ENCODE results near the gene SPR. TPM values are rescaled to one million over a fixed set of nuclear protein-coding genes. Genes with fewer than 3 reads are reported as not detected.
"Not testable (repeated sequence)": the region's sequence is repeated elsewhere in the genome, so short reads cannot be mapped to it uniquely, and the experiment has no call there.

Gene SPR
- total RNA-seq, 1 donor from 2014 or later = 0.98 TPM

DNA sequence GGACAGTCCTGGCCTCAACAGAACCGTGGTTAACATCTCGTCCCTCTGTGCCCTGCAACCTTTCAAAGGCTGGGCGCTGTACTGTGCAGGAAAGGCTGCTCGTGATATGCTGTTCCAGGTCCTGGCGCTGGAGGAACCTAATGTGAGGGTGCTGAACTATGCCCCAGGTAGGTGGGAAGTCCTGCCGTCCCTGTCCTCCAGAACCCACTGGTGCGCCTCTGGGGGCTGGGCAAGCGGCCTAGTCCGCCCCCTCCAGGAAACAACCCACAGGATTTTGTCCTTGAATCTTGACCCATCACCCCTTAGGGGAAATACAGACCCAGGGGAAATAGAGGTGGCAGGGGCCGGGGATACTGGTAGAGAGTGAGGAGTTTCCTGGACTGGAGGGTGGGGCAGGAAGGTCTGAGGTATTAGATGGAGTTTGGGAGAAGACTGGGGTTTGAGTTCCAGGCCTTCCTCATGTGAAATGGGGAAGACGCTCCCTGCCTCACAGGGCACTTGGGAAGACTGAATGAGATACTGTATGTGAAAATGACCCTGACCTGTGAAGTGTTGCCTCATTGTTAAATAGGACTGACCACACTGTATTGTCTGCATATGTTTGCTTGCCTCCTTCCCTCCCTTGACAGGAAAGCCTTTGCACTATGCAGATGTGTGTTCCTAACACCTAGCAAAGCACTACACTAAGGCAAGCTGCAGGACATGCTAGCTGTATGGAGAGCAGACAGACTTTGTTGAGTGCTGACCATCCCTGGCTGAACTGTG, 1.4 kb downstream of the SPR start:
- intact Hi-C loops (cut with micrococcal nuclease) = loop anchor here (10.0 kb wide), 1 partner anchor 406 kb away; the partner anchor contains the start of gene EGR4

DNA sequence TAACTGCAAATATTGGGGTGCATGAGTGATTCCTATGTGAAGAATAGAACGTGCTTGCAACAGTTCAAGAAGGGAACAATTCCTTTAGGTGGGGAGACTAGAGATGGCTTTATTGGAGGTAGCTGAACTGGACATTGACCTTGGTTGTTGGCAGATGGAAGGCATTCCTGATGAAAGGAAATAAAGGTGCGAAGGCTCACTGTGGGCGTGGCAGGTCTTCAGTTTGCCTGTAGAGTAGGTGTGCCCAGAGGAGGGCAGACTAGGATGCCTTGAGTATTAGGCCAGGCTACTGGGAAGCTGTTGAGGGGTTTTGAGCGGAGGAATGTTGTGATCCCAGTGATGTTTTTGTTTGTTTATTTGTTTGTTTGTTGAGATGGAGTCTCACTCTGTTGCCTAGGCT, 2.8 kb downstream of the SPR start:
- intact Hi-C loops (cut with micrococcal nuclease) = loop anchor here (10.0 kb wide), 1 partner anchor 405 kb away; the partner anchor contains the start of gene EGR4

DNA sequence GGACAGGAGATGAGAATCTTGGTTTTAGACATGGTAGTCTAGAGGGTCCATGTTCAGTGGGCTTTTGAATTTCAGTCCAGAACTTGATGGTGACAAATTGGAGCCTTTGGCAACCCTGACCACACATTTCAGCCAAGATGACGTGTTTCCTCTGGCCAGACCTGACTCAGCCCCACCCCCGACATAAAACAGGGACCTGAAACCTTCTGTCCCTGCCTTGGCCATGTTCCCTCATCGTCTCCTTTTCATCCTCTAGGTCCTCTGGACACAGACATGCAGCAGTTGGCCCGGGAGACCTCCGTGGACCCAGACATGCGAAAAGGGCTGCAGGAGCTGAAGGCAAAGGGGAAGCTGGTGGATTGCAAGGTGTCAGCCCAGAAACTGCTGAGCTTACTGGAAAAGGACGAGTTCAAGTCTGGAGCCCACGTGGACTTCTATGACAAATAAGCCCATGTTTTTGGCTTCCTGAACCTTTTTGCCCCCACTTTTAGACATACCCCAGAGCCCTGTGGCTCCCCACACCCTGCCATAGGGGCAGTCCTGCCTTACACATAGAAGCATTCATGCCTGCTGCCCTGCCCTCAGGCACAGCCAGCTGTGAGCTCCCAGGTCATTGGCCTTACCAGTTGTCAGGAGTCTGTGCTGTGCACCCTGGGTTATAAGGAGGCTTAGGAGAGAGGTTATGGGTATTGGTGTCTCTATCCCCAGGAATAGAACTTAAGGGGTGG, 4.0 kb downstream of the SPR start:
- intact Hi-C loops (cut with micrococcal nuclease) = no loop called here

DNA sequence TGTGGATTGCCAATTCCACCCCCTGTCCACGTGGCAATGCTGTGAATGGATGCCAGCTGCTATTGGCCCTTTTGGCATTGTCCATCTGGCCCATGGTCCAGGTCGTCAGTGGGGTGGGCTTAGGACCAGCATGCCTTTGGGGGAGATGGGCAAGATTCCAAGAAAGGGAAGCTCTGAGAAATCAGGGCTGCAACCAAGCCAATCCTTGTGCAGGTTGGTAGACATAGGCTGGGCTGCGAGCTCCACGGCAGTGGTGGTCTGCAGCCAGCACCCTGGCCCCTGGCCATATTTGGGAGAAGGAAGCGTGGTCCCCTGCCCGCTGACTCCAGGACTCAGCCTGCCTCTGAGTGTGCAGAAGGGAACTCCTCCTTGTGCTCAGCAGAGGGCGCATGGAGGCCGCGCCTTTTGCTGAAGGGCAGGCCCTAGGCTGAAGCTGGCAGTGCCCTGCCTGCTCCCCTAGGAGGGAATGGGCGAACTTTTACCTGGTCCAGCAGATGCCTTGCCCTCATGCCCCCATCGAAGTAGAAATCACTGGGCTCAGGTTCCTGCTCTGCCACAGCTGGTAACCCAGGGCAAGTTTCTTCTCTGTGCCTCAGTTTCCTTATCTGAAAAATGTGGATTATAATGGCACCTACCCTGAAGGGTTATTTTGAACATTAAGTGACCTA, 5.4 kb downstream of the SPR start:
- intact Hi-C loops (cut with micrococcal nuclease) = loop anchor here (1.0 kb wide), 5 partner anchors 81 to 320 kb away; partner anchors contain the start of gene SFXN5

DNA sequence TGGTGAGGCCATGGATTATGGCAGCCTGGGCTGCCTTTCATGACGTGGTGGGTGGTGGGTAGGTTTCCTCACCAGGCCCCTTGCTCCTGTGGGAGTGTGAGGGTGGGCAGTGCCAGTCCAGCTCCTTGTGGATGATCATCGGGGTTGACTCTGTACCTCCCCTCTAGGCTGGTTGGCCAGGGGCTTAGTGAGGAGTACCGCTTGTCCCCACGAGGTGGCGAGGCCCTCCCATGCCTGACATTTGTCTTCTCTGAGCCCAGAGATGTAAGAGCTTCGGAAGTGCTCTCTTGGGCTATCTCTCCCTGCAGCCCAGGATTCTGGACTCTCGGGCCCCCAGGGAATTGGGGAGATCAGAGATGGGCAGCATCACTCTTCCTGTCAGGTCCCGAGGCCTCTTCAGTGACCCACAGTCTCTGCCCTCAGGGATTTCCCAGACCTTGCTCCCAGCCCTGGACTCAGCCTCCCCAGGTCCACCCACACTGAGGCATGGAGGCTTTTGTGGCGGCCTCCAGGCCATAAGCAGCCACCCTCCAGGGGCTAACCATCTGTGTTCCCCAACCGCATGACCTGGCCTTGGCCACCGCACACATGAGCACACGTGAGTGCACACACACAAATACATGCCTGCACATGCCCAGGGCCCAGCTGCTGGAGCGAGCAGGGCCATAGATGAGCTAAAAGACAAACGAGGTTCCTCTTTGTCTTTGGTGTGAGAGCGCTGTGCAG, 6.5 kb downstream of the SPR start:
- intact Hi-C loops (cut with micrococcal nuclease) = no loop called here

DNA sequence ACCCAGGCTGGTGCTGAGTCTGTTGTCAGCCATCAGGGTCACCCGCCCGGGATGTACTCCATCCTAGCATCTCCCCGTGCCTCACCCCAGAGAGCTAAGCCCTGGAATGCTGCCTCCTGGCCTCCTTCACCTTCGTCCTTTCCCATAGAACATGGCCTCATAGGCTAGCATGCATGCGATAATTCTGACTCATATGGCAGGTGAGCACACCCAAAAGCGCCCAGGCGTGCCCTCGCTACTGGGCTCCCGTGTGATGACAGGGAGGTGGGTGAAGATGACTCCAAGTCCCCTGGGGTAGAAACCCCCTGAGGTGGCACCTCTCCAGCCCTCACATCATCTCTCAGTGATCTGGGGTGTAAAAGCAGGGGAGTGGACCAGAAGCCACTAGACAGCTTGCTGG, 7.3 kb downstream of the SPR start:
- intact Hi-C loops (cut with micrococcal nuclease) = no loop called here

DNA sequence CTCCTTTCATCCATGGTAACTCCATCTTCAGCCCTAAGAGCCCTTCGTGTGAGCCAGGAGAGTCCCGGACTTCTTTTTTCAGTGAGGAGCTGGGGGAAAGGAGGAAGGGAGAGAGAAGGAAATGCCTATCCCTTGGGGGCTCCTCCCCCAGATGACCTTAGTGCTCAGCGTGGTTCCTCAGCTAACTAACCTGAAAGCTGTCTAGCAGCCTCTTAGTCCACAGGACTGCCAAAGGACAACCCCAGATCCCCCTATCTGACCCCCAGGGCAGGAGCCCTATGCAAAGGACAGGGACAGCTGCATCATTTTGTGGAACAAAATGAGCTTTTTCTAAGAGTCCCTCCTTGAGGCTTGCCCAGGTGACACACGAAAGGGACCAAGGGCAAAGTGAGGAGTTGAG, 7.9 kb downstream of the SPR start:
- intact Hi-C loops (cut with micrococcal nuclease) = no loop called here

DNA sequence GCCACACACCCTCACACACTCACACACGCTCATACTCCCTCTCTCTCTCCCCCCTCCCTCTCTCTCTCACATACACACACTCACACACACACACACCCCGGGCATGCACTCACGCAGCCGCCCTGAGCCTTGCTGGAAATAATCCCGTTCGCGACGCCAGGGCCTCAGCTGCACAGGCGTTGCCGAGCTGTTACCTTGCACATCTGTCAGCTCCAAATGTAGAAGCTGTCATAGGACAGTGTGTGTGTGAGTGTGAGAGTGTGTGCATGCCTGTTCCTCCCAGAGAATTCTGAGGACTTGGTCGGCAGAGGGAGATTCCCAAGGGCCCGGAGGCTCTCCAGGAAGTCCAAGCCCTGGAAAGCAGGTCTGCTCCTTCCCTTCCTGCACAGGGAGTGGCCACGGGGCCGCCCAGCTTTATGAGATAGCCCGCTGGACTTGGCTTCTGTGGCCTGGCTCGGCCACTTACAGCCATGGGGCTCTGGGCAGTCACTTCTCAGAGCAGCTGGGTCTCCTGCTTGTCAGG, 8.6 kb downstream of the SPR start:
- intact Hi-C loops (cut with micrococcal nuclease) = no loop called here

DNA sequence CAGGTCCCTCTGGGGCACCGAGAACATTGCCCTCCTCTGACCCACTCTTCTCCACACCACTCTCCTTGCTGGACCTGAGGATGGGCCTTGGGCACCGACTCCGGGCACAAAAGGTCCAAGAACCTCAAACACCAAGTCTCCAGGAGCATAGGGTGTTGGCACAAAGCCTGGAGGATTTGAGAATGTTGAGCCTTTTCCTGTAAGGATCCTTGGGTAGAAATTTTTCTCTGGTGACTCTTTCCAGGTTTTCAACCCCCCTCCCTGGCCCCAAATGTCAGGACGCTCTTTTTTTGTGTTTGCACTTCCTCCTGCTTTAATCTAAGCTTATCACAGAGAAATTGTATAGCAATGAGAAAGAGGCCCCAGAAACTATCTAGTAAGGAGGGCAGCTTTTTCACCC, 9.2 kb downstream of the SPR start:
- intact Hi-C loops (cut with micrococcal nuclease) = no loop called here

DNA sequence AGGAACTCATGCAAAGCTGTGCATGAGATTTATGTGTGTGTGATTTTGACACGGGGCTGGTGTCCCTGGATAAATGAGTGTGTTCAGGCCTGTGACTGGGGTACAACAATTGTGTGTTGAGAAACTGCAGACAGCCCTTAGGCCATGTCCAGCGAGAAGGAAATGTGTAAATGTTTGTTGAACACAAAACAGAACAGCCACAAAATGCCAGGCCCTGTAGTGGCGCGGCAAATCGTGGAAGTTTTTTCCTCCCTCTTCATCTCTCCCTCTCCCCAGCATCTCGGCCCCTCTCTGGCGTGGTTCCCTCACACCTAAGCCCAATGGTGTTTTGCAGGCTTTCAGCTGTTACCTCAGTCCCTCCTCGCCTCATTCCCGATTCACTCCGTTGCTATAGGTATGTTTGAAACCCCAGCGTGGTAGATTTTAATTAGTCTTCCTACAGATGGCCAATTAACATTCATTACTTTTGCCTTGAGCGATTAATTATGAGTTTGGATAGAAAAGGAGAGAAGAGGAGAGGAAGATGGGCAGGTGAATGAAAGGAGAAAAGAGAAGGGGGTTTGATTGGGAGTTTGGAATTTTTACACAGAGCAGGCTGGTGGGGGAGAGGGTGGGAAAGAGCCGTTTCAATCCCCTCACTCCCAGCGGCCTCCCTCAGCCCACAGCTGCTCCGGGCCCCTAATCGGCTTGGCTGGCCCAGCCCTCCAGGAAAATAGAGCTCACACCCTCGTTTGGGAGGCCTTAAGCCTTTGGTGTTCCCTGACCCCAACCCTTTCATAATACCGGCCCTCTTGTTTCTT, 10.8 kb downstream of the SPR start:
- intact Hi-C loops (cut with micrococcal nuclease) = no loop called here

DNA sequence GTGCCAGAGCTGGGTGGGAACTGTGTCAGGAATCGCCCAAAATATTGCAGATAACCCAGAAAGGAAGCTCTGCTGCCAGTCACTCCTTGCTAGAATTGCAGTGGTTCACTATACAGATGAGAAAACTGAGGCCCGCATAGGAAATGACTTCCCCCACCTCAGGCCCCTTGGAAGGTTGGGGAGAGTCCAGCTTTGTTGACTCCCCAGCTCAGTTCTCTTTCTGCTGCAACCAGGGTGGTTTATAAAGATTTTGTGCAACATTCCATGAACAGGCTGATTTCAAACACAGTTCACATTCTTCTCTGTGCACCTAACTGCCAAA, 11.3 kb downstream of the SPR start:
- intact Hi-C loops (cut with micrococcal nuclease) = no loop called here

DNA sequence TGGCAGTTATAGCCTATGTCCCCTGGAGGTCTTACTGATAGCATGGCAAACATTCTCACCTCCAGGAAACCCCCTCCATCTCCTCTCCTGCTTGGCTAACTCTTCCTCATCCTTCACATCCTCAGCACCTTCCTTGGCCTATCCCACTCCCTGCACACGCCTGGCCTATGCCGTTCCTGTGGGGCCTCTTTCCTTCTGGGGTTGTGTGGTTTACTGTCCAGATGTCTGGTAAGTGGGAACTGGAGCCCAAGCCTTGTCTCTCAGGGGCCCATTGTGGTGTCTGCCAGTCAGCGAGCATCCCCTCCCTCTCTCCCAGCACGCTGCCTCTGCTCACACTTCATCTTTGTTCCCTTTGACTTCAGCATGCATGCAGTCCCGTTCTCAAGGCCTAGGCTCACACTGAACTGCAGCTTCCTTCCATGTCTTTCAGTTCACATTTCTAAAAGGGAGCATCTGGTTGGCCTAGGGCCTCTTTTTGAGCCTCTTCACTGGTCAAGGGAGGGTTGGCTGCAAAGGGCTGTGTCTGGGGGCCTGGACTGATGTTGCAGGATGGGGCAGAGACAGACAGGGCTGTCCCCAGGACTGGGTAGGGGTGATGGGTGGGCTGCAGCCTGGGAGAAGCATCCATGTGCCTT, 13.1 kb downstream of the SPR start:
- intact Hi-C loops (cut with micrococcal nuclease) = no loop called here

DNA sequence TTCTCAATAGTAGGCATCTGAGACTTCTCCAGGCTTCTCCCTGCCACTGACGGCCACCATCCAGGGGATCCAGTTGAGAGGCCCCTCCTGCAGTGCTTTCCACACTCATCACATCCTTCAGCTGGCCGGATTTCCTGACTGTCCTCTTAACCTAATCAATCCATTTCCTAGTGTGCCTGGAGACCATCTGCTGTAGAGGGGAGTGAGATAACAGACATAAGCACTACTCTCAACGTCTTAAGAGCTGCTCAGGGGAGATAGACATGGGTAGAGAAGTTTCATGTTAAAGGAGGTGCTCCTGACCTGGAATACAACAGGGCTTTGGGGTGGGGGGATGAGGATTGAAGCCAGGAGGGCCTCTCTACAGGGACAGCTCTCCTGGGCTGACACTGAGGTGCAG, 14.2 kb downstream of the SPR start:
- intact Hi-C loops (cut with micrococcal nuclease) = no loop called here

DNA sequence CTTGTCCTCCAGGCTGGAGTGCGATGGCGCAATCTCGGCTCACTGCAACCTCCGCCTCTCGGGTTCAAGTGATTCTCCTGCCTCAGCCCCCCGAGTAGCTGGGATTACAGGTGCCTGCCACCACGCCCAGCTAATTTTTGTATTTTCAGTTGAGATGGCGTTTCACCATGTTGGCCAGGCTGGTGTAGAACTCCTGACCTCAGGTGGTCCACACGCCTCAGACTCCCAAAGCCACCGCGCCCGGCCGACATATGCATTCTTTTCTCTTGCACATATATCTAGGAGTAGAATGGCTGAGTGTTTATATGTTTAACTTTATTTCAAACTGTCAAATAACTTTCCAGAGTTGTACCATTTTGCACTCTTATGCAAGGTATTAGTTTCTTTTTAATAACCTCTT, 20.2 kb downstream of the SPR start:
- intact Hi-C loops (cut with micrococcal nuclease) = not testable (repeated sequence)

DNA sequence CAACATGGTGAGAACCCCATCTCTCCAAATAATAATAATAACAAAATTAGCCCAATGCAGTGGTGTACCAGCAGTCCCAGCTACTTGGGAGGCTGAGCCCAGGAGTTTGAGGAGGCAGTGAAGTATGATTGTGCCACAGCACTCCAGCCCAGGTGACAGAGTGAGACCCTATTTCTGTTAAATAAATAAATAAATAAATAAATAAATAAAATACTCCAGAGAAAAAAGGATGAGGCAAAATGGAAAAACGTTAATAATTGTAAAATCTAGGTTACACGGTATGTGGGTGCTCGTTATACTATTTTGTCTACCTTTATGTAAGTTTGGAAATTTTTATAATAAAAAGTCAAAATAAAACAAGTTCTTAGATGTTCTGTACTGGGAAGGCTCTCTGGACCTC, 21.5 kb downstream of the SPR start:
- intact Hi-C loops (cut with micrococcal nuclease) = no loop called here

DNA sequence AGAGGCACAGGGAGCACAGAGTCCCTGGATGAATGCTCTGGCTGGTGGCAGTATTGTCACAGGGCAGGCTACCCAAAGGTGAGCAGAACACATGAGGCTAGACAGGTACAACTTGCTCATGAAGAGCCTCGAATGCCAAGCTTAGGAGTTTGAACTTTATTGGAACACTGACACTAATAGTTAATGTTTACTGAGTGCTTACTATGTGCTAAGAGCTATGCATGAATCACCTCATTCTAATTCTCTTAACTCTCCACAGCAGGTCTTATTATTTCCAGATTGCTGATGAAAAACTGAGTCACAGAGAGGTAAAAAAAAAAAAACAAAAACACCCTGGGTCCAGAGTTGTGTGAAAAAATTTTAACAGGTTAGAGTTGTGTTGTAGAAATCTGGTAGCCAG, 24.0 kb downstream of the SPR start:
- intact Hi-C loops (cut with micrococcal nuclease) = no loop called here

DNA sequence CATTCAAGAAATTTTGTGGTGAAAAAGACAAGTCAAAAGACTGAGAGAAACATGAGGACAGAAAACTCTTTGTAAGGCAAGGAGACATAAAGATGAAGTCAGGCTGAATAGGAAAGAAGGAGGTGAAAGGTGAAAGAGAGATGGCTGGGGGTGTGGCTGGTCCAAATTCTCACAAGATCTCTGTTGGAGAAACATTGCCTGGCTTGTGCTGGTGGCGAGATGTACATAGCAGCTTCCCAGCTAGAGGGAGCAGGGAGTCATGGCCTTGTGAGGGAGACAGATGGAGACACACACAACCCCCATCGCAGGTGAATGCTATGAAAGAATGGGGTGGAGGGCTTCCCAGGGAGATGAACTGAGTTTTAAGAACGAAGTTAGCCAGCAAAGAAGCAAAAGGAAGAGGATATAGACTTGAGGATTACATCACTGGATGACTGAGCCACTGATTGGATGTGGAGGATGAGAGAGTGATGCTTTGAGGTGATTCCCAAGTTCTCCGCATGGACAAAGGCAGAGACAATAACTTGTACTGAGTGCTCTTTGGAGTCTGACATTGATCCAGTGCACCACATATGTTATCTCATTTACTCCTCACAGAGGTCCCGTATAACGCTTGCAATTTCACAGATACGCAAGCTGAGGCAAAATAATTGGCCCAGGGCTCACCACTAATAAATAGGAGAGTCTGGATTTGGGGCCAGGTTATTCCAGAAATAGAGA, 26.4 kb downstream of the SPR start:
- intact Hi-C loops (cut with micrococcal nuclease) = no loop called here

DNA sequence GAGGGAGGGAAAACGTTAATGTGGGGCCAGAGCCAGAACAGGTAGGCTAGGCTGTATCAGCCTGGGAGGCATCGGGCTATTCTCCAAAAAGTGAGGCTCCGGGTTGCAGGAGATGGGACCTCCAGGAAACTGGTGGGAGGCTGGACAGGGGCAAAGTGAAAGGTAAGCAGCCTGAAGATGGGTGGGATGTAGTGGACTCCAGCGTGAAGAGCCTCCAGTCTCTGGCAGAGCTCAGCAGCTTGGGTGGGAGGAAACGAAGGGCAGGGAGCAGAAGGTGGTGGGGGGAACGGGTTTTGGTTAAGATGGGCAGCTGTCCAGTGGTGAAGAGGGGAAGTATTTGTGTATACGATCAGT, 27.0 kb downstream of the SPR start:
- intact Hi-C loops (cut with micrococcal nuclease) = no loop called here

DNA sequence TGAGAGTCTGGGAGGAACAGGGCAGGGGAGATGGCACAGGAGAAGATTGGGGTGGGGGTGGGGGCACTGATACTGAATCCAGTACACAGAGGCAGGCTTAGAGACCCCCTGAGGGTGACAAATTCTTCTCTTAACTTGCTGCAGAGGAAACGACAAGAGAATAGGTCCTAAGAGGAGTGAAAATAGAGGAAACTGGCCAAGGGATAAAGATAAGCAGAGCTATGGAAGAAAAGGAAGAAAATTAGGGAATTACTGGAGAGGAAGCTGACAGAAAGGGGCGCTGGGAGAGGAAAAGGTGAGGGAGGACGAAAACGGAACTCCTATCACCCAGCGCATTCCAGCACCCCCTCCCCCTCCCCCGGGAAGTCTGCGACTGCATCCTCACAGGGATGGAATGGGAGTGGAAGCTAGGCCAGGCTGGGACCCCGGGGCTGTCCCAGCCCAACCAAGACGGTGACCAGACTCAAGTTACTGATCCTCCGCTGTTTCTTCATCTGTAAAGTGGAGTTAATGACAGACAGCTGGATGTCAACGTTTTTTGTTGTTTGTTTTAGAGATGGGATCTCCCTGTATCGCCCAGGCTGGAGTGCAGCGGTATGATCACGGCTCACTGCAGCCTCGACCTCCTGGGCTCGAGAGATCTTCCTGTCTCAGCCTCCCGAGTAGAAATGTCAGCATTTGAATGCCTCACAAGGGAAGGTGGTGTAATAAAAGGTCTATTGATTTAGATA, 27.5 kb downstream of the SPR start:
- intact Hi-C loops (cut with micrococcal nuclease) = loop anchor here (5.0 kb wide), 1 partner anchor 378 kb away; the partner anchor contains the start of gene EGR4

Measured in T-helper 1 cell treated with Interleukin-12 subunit alpha and Interleukin-12 subunit beta and Interleukin-4 antibody, amounts not matched to agents 30 ng/mL and 1 ng/mL, for 36 hours (primary cell).